Endothelial cell of umbilical vein (primary cell): ENCODE measurements around the gene NF1.

Experiments used
- CTCF ChIP-seq, 2 donors: IDR thresholded peaks; 1 replicate in 1 of 2; 2 replicates in 1 of 2; pipeline ENCODE4 v1.5.1; 2011; ENCODE audit warnings: low read length in 2 of 2, mild to moderate bottlenecking in 2 of 2, moderate library complexity in 2 of 2, control low read depth in 1 of 2, inconsistent platforms in 1 of 2, low read depth in 1 of 2; ENCODE audit not compliant: insufficient read depth in 1 of 2; ENCODE audit errors: extremely low read depth in 1 of 2
- GATA2 ChIP-seq: IDR thresholded peaks from 2 replicates; pipeline ENCODE4 v1.7.0; 2011; ENCODE audit warnings: low read depth, mild to moderate bottlenecking, moderate library complexity, mixed read lengths, low read length; ENCODE audit not compliant: insufficient read length, insufficient read depth
- POLR2A ChIP-seq: IDR thresholded peaks from 2 replicates; pipeline ENCODE4 v1.6.1; 2012; ENCODE audit warnings: low read depth, mild to moderate bottlenecking, control low read depth, low read length

DNA sequence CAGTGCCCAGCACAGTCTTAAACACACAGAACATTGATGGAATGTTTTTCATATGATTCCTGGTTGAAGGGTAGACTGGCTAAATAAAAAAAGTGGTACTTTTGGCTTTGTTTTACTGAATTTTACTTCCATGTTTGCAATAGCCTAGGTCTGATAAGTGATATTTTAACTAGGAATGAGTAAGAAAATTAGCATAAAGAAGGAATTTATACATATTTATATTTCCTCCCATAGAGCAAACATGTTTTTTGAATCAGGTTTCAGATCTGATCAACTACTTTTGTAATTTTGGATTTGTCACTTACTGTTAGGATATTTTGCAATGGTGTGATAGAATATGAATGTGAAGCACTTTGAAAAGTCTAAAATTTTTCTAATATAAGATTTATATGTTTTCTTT is 7.2 kb downstream of the NF1 start:
- TF ChIP-seq CTCF (IDR thresholded peaks at IDR 0.05; ENCODE audit: extremely low read depth in 1 of 2, insufficient read depth in 1 of 2, low read depth in 1 of 2, low read length in 2 of 2): no peak
- TF ChIP-seq POLR2A: no peak
- TF ChIP-seq GATA2: no peak
